ENCODE data around the gene MRPL4.
A peak's percentile ranks its signal among the peaks of the same experiment; 100 is the strongest.

The MRPL4 gene

DNA sequence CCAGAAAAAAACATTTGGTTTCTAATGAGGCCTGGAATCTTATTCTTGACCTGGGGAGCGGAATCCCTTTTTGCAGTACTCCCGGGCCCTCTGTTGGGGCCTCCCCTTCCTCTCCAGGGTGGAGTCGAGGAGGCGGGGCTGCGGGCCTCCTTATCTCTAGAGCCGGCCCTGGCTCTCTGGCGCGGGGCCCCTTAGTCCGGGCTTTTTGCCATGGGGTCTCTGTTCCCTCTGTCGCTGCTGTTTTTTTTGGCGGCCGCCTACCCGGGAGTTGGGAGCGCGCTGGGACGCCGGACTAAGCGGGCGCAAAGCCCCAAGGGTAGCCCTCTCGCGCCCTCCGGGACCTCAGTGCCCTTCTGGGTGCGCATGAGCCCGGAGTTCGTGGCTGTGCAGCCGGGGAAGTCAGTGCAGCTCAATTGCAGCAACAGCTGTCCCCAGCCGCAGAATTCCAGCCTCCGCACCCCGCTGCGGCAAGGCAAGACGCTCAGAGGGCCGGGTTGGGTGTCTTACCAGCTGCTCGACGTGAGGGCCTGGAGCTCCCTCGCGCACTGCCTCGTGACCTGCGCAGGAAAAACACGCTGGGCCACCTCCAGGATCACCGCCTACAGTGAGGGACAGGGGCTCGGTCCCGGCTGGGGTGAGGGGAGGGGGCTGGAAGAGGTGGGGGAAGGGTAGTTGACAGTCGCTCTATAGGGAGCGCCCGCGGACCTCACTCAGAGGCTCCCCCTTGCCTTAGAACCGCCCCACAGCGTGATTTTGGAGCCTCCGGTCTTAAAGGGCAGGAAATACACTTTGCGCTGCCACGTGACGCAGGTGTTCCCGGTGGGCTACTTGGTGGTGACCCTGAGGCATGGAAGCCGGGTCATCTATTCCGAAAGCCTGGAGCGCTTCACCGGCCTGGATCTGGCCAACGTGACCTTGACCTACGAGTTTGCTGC lies 35.1 kb downstream of the MRPL4 start, which contains the start of gene ICAM4:
Gene ICAM4 (plus strand): TSS at position 153 of the 935 bp plus-strand sequence. CDS start 58 bp downstream, at position 211.
- peaks cover 63% of the 10 kb centered on the region for H3K27me3 ChIP-seq (ENCODE audit: control insufficient read depth, insufficient read depth, low read length, poor library complexity, severe bottlenecking)
- WGBS, 2 experiments, result 8% methylated on average over 59 of the region's 59 CpGs
- H3K36me3 ChIP-seq (ENCODE audit: control insufficient read depth, insufficient read depth, low read length), result no peaks in the 10 kb centered on the region
- H3K9me3 ChIP-seq (ENCODE audit: control insufficient read depth, low read length), result no peaks in the 10 kb centered on the region
- H3K4me1 ChIP-seq (ENCODE audit: control insufficient read depth, insufficient read depth, low read length), result peaks cover 23% of the 10 kb centered on the region
- peak within 1 kb of the TSS; percentile 13 for H3K4me3 ChIP-seq (ENCODE audit: insufficient read depth, low read depth, low read length)
- no peak within 1 kb of the TSS for H3K27ac ChIP-seq (ENCODE audit: insufficient read depth, low read depth, low read length, poor library complexity, severe bottlenecking)

DNA sequence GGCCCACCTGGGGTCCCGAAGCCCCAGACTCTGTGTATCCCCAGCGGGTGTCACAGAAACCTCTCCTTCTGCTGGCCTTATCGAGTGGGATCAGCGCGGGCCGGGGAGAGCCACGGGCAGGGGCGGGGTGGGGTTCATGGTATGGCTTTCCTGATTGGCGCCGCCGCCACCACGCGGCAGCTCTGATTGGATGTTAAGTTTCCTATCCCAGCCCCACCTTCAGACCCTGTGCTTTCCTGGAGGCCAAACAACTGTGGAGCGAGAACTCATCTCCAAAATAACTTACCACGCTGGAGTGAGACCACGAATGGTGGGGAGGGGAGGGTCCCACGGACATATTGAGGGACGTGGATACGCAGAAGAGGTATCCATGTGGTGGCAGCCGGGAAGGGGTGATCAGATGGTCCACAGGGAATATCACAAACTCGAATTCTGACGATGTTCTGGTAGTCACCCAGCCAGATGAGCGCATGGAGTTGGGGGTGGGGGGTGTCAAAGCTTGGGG lies 36.7 kb downstream of the MRPL4 start:
- Histone ChIP-seq H3K4me1 (ENCODE audit: control insufficient read depth, insufficient read depth, low read length) (peaks cover 23% of the 10 kb centered on the region), H3K27me3 (ENCODE audit: control insufficient read depth, insufficient read depth, low read length, poor library complexity, severe bottlenecking) (peaks cover 80% of the 10 kb centered on the region), H3K27ac (ENCODE audit: insufficient read depth, low read depth, low read length, poor library complexity, severe bottlenecking) (no peak overlapping the region), H3K4me3 (ENCODE audit: insufficient read depth, low read depth, low read length) (no peak overlapping the region), H3K9me3 (ENCODE audit: control insufficient read depth, low read length) (no peaks in the 10 kb centered on the region), H3K36me3 (ENCODE audit: control insufficient read depth, insufficient read depth, low read length) (no peaks in the 10 kb centered on the region)
- WGBS, 2 experiments, result 3 to 4% methylated on average over 23 of the region's 23 CpGs

DNA sequence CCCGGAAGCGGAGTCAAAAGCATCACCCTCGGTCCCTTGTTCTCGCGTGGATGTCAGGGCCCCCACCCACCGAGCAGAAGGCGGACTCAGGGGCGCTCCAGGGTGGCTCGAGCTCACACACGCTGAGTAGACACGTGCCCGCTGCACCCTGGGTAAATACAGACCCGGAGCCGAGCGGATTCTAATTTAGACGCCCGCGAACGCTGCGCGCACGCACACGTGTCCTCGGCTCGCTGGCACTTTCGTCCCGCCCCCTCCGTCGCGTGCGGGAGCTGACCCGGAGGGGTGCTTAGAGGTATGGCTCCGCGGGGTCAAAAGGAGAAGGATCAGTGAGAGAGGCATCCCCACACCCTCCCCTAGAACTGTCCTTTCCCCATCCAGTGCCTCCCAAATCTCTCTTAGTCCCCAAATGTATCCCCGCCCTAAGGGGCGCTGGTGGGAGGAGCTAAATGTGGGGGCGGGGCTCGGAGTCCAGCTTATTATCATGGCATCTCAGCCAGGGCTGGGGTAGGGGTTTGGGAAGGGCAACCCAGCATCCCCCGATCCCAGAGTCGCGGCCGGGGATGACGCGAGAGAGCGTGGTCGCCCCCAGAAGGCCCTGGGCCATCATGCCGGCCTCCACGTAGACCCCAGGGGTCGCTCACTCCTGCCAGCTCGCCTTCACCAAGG lies 37.3 kb downstream of the MRPL4 start:
- 2% methylated on average over 50 of the region's 50 CpGs for WGBS, 2 experiments
- peak overlapping the region; percentile 16 for H3K4me3 ChIP-seq (ENCODE audit: insufficient read depth, low read depth, low read length)
- peaks cover 86% of the 10 kb centered on the region for H3K27me3 ChIP-seq (ENCODE audit: control insufficient read depth, insufficient read depth, low read length, poor library complexity, severe bottlenecking)
- H3K36me3 ChIP-seq (ENCODE audit: control insufficient read depth, insufficient read depth, low read length), result no peaks in the 10 kb centered on the region
- no peaks in the 10 kb centered on the region for H3K9me3 ChIP-seq (ENCODE audit: control insufficient read depth, low read length)
- no peak overlapping the region for H3K27ac ChIP-seq (ENCODE audit: insufficient read depth, low read depth, low read length, poor library complexity, severe bottlenecking)
- peaks cover 23% of the 10 kb centered on the region for H3K4me1 ChIP-seq (ENCODE audit: control insufficient read depth, insufficient read depth, low read length)

DNA sequence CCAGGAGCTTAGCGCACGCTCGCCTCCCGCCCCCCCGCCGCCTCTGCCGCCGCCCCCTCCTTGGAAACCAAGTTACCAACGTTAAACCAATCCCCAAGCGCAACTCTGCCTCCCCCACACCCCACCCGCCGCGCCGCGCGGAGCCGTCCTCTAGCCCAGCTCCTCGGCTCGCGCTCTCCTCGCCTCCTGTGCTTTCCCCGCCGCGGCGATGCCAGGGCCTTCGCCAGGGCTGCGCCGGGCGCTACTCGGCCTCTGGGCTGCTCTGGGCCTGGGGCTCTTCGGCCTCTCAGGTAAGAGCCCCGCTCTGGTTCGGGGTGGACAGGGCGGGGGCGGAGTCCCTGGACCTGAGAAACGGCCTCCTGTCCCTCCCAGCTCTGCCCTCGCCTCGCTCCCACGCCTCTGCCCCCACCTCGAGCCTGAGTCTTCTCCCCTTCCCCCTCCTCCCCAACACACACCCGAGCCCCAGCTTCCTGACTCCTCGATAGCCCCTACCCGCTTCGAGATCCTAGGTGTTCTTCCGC lies 37.9 kb downstream of the MRPL4 start, which contains the start of gene ICAM5:
Gene ICAM5 (plus strand): TSS at position 117 of the 521 bp plus-strand sequence. CDS start 92 bp downstream, at position 209.
- H3K27me3 ChIP-seq (ENCODE audit: control insufficient read depth, insufficient read depth, low read length, poor library complexity, severe bottlenecking), result peaks cover 92% of the 10 kb centered on the region

DNA sequence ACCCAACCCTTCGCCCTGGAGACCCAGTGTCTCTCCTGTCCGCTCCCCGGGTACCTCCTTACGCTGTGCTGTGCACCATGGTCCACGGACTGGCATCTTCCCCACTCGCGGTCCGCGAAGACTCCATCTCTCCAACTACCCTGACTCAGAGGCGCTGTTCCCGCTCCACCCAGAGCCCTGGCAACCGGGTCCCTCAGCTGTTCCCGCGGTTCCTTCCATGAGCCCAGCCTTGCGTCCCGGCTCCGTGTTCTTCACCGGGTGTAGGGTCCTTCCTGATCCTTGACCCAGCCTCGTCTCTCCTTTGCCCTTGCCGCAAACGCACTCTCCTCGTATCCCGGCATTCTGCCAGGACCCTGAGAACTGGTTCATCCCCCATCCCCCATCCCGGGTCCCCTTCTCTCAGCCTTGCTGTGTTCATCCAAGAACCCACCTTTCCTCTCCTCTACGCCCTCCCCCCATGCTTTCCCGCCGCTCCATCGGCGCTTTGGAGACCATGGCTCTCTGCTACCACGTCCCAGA lies 38.4 kb downstream of the MRPL4 start:
- Histone ChIP-seq H3K27me3 (ENCODE audit: control insufficient read depth, insufficient read depth, low read length, poor library complexity, severe bottlenecking) (peaks cover 97% of the 10 kb centered on the region), H3K27ac (ENCODE audit: insufficient read depth, low read depth, low read length, poor library complexity, severe bottlenecking) (no peak overlapping the region), H3K9me3 (ENCODE audit: control insufficient read depth, low read length) (no peaks in the 10 kb centered on the region), H3K4me1 (ENCODE audit: control insufficient read depth, insufficient read depth, low read length) (peaks cover 23% of the 10 kb centered on the region), H3K36me3 (ENCODE audit: control insufficient read depth, insufficient read depth, low read length) (no peaks in the 10 kb centered on the region), H3K4me3 (ENCODE audit: insufficient read depth, low read depth, low read length) (peak overlapping the region; percentile 16)
- 2% methylated on average over 30 of the region's 30 CpGs for WGBS, 2 experiments

More for the DNA sequence above, 37.9 kb downstream of the MRPL4 start, which contains the start of gene ICAM5:
- Histone ChIP-seq H3K27ac (ENCODE audit: insufficient read depth, low read depth, low read length, poor library complexity, severe bottlenecking) (no peak within 1 kb of the TSS), H3K4me1 (ENCODE audit: control insufficient read depth, insufficient read depth, low read length) (peaks cover 23% of the 10 kb centered on the region), H3K4me3 (ENCODE audit: insufficient read depth, low read depth, low read length) (peak within 1 kb of the TSS; percentile 28), H3K36me3 (ENCODE audit: control insufficient read depth, insufficient read depth, low read length) (no peaks in the 10 kb centered on the region), H3K9me3 (ENCODE audit: control insufficient read depth, low read length) (no peaks in the 10 kb centered on the region)
- 1% methylated on average over 44 to 45 of the region's 45 CpGs for WGBS, 2 experiments

DNA sequence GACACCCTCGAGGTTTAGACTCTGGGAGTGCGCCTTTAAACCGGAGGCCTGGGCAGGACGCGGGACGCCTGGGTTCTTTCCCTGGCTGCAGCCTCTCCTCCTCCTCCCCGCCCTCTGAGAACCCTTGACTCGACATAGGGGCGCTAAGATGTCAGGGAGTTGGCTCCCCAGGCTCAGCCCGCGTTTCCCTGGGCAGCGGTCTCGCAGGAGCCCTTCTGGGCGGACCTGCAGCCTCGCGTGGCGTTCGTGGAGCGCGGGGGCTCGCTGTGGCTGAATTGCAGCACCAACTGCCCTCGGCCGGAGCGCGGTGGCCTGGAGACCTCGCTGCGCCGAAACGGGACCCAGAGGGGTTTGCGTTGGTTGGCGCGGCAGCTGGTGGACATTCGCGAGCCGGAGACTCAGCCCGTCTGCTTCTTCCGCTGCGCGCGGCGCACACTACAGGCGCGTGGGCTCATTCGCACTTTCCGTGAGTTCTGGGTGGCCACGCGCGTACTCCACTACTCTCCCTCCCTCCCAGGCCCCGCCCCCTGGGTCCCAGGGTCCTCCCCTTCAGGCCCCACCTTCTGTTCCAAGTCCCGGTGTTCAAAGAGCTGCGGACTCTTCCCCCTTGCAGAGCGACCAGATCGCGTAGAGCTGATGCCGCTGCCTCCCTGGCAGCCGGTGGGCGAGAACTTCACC lies 39.0 kb downstream of the MRPL4 start:
- H3K27me3 ChIP-seq (ENCODE audit: control insufficient read depth, insufficient read depth, low read length, poor library complexity, severe bottlenecking), result peaks cover 100% of the 10 kb centered on the region
- WGBS, 2 experiments, result 2% methylated on average over 57 of the region's 57 CpGs
- peak overlapping the region; percentile 28 for H3K4me3 ChIP-seq (ENCODE audit: insufficient read depth, low read depth, low read length)
- H3K36me3 ChIP-seq (ENCODE audit: control insufficient read depth, insufficient read depth, low read length), result no peaks in the 10 kb centered on the region
- no peaks in the 10 kb centered on the region for H3K9me3 ChIP-seq (ENCODE audit: control insufficient read depth, low read length)
- H3K27ac ChIP-seq (ENCODE audit: insufficient read depth, low read depth, low read length, poor library complexity, severe bottlenecking), result no peak overlapping the region
- H3K4me1 ChIP-seq (ENCODE audit: control insufficient read depth, insufficient read depth, low read length), result peaks cover 26% of the 10 kb centered on the region

DNA sequence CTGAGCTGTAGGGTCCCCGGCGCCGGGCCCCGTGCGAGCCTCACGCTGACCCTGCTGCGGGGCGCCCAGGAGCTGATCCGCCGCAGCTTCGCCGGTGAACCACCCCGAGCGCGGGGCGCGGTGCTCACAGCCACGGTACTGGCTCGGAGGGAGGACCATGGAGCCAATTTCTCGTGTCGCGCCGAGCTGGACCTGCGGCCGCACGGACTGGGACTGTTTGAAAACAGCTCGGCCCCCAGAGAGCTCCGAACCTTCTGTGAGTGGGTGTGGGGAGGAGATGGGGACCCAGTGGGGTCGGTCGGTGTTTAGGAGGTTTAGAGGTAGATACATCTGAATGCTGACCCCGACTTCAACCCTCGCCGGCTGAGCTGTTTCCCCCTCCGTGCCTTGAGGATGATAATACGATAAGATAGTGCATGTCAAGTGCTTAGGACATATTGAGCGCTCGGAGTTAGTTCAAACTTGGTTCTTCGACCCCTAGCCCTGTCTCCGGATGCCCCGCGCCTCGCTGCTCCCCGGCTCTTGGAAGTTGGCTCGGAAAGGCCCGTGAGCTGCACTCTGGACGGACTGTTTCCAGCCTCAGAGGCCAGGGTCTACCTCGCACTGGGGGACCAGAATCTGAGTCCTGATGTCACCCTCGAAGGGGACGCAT lies 39.7 kb downstream of the MRPL4 start:
- no peaks in the 10 kb centered on the region for H3K9me3 ChIP-seq (ENCODE audit: control insufficient read depth, low read length)
- WGBS, 2 experiments, result 7% methylated on average over 49 of the region's 49 CpGs
- H3K4me1 ChIP-seq (ENCODE audit: control insufficient read depth, insufficient read depth, low read length), result peaks cover 27% of the 10 kb centered on the region
- H3K27me3 ChIP-seq (ENCODE audit: control insufficient read depth, insufficient read depth, low read length, poor library complexity, severe bottlenecking), result peaks cover 100% of the 10 kb centered on the region
- no peak overlapping the region for H3K27ac ChIP-seq (ENCODE audit: insufficient read depth, low read depth, low read length, poor library complexity, severe bottlenecking)
- peak overlapping the region; percentile 28 for H3K4me3 ChIP-seq (ENCODE audit: insufficient read depth, low read depth, low read length)
- no peaks in the 10 kb centered on the region for H3K36me3 ChIP-seq (ENCODE audit: control insufficient read depth, insufficient read depth, low read length)

DNA sequence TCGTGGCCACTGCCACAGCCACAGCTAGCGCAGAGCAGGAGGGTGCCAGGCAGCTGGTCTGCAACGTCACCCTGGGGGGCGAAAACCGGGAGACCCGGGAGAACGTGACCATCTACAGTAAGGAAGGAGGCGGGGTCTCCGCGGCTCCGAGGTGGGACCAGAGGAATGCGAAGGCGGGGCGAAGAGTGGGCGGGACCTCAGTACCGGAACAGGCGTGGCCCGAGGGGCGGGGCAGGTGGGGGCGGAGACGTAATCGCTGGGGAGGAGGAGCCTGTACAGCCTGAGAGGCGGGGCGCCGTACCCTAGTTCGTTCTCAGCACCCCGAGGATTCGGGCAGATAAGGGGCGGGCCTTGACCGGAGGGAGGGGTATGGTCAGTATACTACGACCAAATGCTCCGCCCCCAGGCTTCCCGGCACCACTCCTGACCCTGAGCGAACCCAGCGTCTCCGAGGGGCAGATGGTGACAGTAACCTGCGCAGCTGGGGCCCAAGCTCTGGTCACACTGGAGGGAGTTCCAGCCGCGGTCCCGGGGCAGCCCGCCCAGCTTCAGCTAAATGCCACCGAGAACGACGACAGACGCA lies 40.3 kb downstream of the MRPL4 start:
- Histone ChIP-seq H3K27ac (ENCODE audit: insufficient read depth, low read depth, low read length, poor library complexity, severe bottlenecking) (no peak overlapping the region), H3K36me3 (ENCODE audit: control insufficient read depth, insufficient read depth, low read length) (no peaks in the 10 kb centered on the region), H3K4me3 (ENCODE audit: insufficient read depth, low read depth, low read length) (peak overlapping the region; percentile 28), H3K27me3 (ENCODE audit: control insufficient read depth, insufficient read depth, low read length, poor library complexity, severe bottlenecking) (peaks cover 100% of the 10 kb centered on the region), H3K4me1 (ENCODE audit: control insufficient read depth, insufficient read depth, low read length) (peaks cover 24% of the 10 kb centered on the region), H3K9me3 (ENCODE audit: control insufficient read depth, low read length) (no peaks in the 10 kb centered on the region)
- WGBS, 2 experiments, result 2 to 3% methylated on average over 45 of the region's 45 CpGs
